IMR-90 (cell line): ENCODE measurements around the gene ALOXE3. TPM values are rescaled to one million over a fixed set of nuclear protein-coding genes. Genes with fewer than 3 reads are reported as not detected.

ENCODE experiments used
- ATAC-seq: fragments of 200-7000 bp; cut with Tn5 transposase; 2 replicates; pipeline ENCODE4 v1.9.1; 2020; ENCODE audit warnings: low read depth, mild to moderate bottlenecking, moderate library complexity
- BruUV-seq: library from RNA; stranded (reverse); fragments of 400-500 nt; replicated peaks from 2 replicates; lab custom pipeline; 2021; lab: Mats Ljungman, UMichigan
- CTCF ChIA-PET: fragments of 300-600 bp; formaldehyde crosslinking; extraction: SDS; loops from one replicate; lab custom pipeline; 2021; ENCODE audit warnings: antibody characterized with exemption; lab: Yijun Ruan, JAX
- POLR2A ChIA-PET: fragments of 300-600 bp; sonication (Branson Sonifier 250); formaldehyde crosslinking; loops from one replicate; lab custom pipeline; 2022; ENCODE audit warnings: antibody characterized with exemption; ENCODE audit not compliant: unreplicated experiment; lab: Charles Lee
- DNase-seq: peaks from one replicate; pipeline ENCODE4 v3.0.0; 2013
- H2AFZ ChIP-seq: replicated peaks from 2 replicates; pipeline ENCODE3; 2013; ENCODE audit warnings: low read length, mild to moderate bottlenecking; ENCODE audit not compliant: poor library complexity
- H2AK5ac ChIP-seq: 2 replicates; pipeline ENCODE4 v1.6.1; 2013; ENCODE audit warnings: low read depth, low read length, inconsistent platforms
- H2AK9ac ChIP-seq: replicated peaks from 2 replicates; pipeline ENCODE3; 2013; ENCODE audit warnings: mild to moderate bottlenecking, low read depth, low read length, moderate library complexity; ENCODE audit not compliant: poor library complexity
- H2BK120ac ChIP-seq: 2 replicates; pipeline ENCODE4 v1.6.1; 2013; ENCODE audit warnings: low read depth, low read length, inconsistent platforms
- H2BK15ac ChIP-seq: 3 replicates; pipeline ENCODE4 v1.6.1; 2013; ENCODE audit warnings: low read depth, low read length, inconsistent platforms
- H2BK20ac ChIP-seq: 2 replicates; pipeline ENCODE4 v1.6.1; 2013; ENCODE audit warnings: low read depth, mild to moderate bottlenecking, inconsistent platforms, low read length, moderate library complexity
- H2BK5ac ChIP-seq: 2 replicates; pipeline ENCODE4 v1.6.1; 2013; ENCODE audit warnings: mild to moderate bottlenecking, low read depth, low read length, inconsistent platforms; ENCODE audit not compliant: poor library complexity, severe bottlenecking
- H3K14ac ChIP-seq: replicated peaks from 2 replicates; pipeline ENCODE4 v1.6.1; 2013; ENCODE audit warnings: low read depth, low read length, inconsistent platforms
- H3K18ac ChIP-seq: 2 replicates; pipeline ENCODE4 v1.6.1; 2013; ENCODE audit warnings: low read depth, low read length, control low read depth
- H3K23ac ChIP-seq: 2 replicates; pipeline ENCODE4 v1.6.1; 2013; ENCODE audit warnings: low read depth, low read length, inconsistent platforms
- H3K27ac ChIP-seq: 2 replicates; pipeline ENCODE4 v1.5.1; 2013; ENCODE audit warnings: mild to moderate bottlenecking, control low read depth, low read length; ENCODE audit not compliant: insufficient read depth
- H3K27me3 ChIP-seq: 2 replicates; pipeline ENCODE4 v1.6.1; 2013; ENCODE audit warnings: low read length; ENCODE audit not compliant: control insufficient read depth, insufficient read depth
- H3K36me3 ChIP-seq: 2 replicates; pipeline ENCODE4 v1.6.1; 2013; ENCODE audit warnings: low read length, mixed read lengths; ENCODE audit not compliant: control insufficient read depth, insufficient read depth
- H3K4ac ChIP-seq: 2 replicates; pipeline ENCODE4 v1.6.1; 2013; ENCODE audit warnings: low read depth, low read length, inconsistent platforms
- H3K4me1 ChIP-seq: 2 replicates; pipeline ENCODE4 v1.6.1; 2013; ENCODE audit warnings: low read length, mixed read lengths; ENCODE audit not compliant: control insufficient read depth, insufficient read depth
- H3K4me2 ChIP-seq: 2 replicates; pipeline ENCODE4 v1.6.1; 2013; ENCODE audit warnings: low read depth, mild to moderate bottlenecking, control low read depth, low read length, moderate library complexity
- H3K4me3 ChIP-seq: 2 replicates; pipeline ENCODE4 v1.5.1; 2013; ENCODE audit warnings: low read depth, mild to moderate bottlenecking, control low read depth, low read length, moderate library complexity; ENCODE audit not compliant: insufficient read depth
- H3K56ac ChIP-seq: 2 replicates; pipeline ENCODE4 v1.6.1; 2013; ENCODE audit warnings: low read length, inconsistent platforms; ENCODE audit not compliant: insufficient read depth; ENCODE audit errors: extremely low read depth
- H3K79me1 ChIP-seq, 2 experiments: 2 replicates each; pipeline ENCODE4 v1.6.1; 2013; ENCODE audit warnings: low read length in 2 of 2, inconsistent platforms in 1 of 2, low read depth in 1 of 2
- H3K9ac ChIP-seq: 2 replicates; pipeline ENCODE4 v1.6.1; 2013; ENCODE audit warnings: low read depth, low read length, control low read depth
- H3K9me1 ChIP-seq: 2 replicates; pipeline ENCODE4 v1.6.1; 2013; ENCODE audit warnings: low read length, inconsistent platforms; ENCODE audit not compliant: insufficient read depth
- H3K9me3 ChIP-seq: 2 replicates; pipeline ENCODE4 v1.6.1; 2013; ENCODE audit warnings: low read length; ENCODE audit not compliant: control insufficient read depth, insufficient read depth
- H4K20me1 ChIP-seq: 2 replicates; pipeline ENCODE4 v1.6.1; 2013; ENCODE audit warnings: low read length, inconsistent platforms; ENCODE audit not compliant: insufficient read depth
- H4K5ac ChIP-seq: 2 replicates; pipeline ENCODE4 v1.6.1; 2013; ENCODE audit warnings: mild to moderate bottlenecking, low read depth, low read length, control low read depth
- H4K8ac ChIP-seq, 2 experiments: 2 replicates each; pipeline ENCODE4 v1.6.1; 2013; ENCODE audit warnings: low read depth in 2 of 2, low read length in 2 of 2, control low read depth in 1 of 2, inconsistent platforms in 1 of 2
- H4K91ac ChIP-seq: 2 replicates; pipeline ENCODE4 v1.6.1; 2013; ENCODE audit warnings: low read depth, low read length, inconsistent platforms; ENCODE audit not compliant: insufficient read depth
- BHLHE40 ChIP-seq: fragments of 150-350 bp; IDR thresholded peaks from 2 replicates; pipeline ENCODE4 v1.6.1; 2016; ENCODE audit warnings: mild to moderate bottlenecking, low read depth, low read length
- CHD1 ChIP-seq: IDR thresholded peaks from 2 replicates; pipeline ENCODE4 v1.6.1; 2012; ENCODE audit warnings: low read depth, low read length, improper control_type of control experiment
- CTCF ChIP-seq: conservative IDR thresholded peaks from 2 replicates; pipeline ENCODE4 v1.5.1; 2012; ENCODE audit warnings: mild to moderate bottlenecking, low read depth, low read length, improper control_type of control experiment
- ELK1 ChIP-seq: fragments of 150-350 bp; IDR thresholded peaks from 2 replicates; pipeline ENCODE4 v1.6.1; 2016; ENCODE audit warnings: low read depth, mild to moderate bottlenecking, low read length, moderate library complexity, borderline replicate concordance
- FOS ChIP-seq: fragments of 150-350 bp; IDR thresholded peaks from 2 replicates; pipeline ENCODE4 v1.6.1; 2016; ENCODE audit warnings: low read depth, low read length
- MAZ ChIP-seq: IDR thresholded peaks from 2 replicates; pipeline ENCODE4 v1.6.1; 2012; ENCODE audit warnings: low read depth, mild to moderate bottlenecking, low read length, improper control_type of control experiment, moderate library complexity, borderline replicate concordance
- MXI1 ChIP-seq: IDR thresholded peaks from 2 replicates; pipeline ENCODE4 v1.6.1; 2012; ENCODE audit warnings: low read depth, mild to moderate bottlenecking, low read length, moderate library complexity, borderline replicate concordance
- NFE2L2 ChIP-seq: fragments of 150-350 bp; IDR thresholded peaks from 2 replicates; pipeline ENCODE4 v1.6.1; 2016; ENCODE audit warnings: low read depth, mild to moderate bottlenecking, low read length
- POLR2A ChIP-seq: IDR thresholded peaks from 2 replicates; pipeline ENCODE4 v1.6.1; 2012; ENCODE audit warnings: mild to moderate bottlenecking, low read depth, low read length
- RAD21 ChIP-seq: IDR thresholded peaks from 2 replicates; pipeline ENCODE4 v1.6.1; 2012; ENCODE audit warnings: low read length, improper control_type of control experiment
- RCOR1 ChIP-seq: IDR thresholded peaks from 2 replicates; pipeline ENCODE4 v1.6.1; 2012; ENCODE audit warnings: mild to moderate bottlenecking, low read length, improper control_type of control experiment; ENCODE audit not compliant: insufficient replicate concordance
- RFX5 ChIP-seq: IDR thresholded peaks from 2 replicates; pipeline ENCODE4 v1.8.0; 2012; ENCODE audit warnings: low read depth, mild to moderate bottlenecking, low read length, moderate library complexity
- SMC3 ChIP-seq: fragments of 150-350 bp; IDR thresholded peaks from 2 replicates; pipeline ENCODE4 v1.6.1; 2016; ENCODE audit warnings: low read depth, mild to moderate bottlenecking, antibody characterized with exemption, low read length, moderate library complexity
- USF2 ChIP-seq: fragments of 150-350 bp; IDR thresholded peaks from 2 replicates; pipeline ENCODE4 v1.6.1; 2017; ENCODE audit warnings: mild to moderate bottlenecking, antibody characterized with exemption, low read length, low read depth
- WGBS, 2 experiments: methylation state at CpG; one replicate each; pipeline versions ENCODE4 v1.1.5 to v1.1.7; 2013; ENCODE audit warnings: missing lambda C conversion rate in 2 of 2; ENCODE audit not compliant: insufficient read length in 1 of 2; ENCODE audit errors: extremely low coverage in 2 of 2; 5-methylcytosine and 5-hydroxymethylcytosine counted together
- dilution Hi-C: fragments of 300-500 bp; cut with HindIII; formaldehyde crosslinking; loops from one replicate; pipeline ENCODE4 v1.14.3; 2018; ENCODE audit warnings: low sequenced_read_pairs; ENCODE audit not compliant: unreplicated experiment
- in situ Hi-C: fragments of 300-500 bp; cut with MboI; formaldehyde crosslinking; loops from 3 replicates; pipeline ENCODE4 v1.14.3; 2019; ENCODE audit warnings: low sequenced_read_pairs, inconsistent platforms, mixed read lengths
- intact Hi-C: fragments of 100-400 bp; cut with micrococcal nuclease; formaldehyde crosslinking; loops from 2 replicates; pipeline ENCODE4 v1.10.0; 2022
- polyA plus RNA-seq, 3 experiments: library from polyadenylated mRNA; depleted of rRNA; stranded (reverse); fragments of >200 nt; gene quantifications; 2 replicates each; pipeline ENCODE4 v1.2.3, GENCODE V29; 2012; ENCODE audit warnings: low replicate concordance in 1 of 3
- total RNA-seq: library from RNA; depleted of rRNA; stranded (reverse); fragments of >200 nt; gene quantifications from 2 replicates; pipeline ENCODE4 v1.2.3, GENCODE V29; 2012

Gene ALOXE3
- total and polyA plus RNA-seq, 2 of the 4 experiments (the other 2 are of a cell fraction) = under 0.01 to 0.26 TPM

- dilution Hi-C loops (no loop called here), in situ Hi-C loops (loop anchor here (25.0 kb wide), 1 partner anchor 915 kb away; the partner anchor contains the start of genes DVL2, GABARAP and PHF23), intact Hi-C loops (no loop called here)
- 2% methylated on average over 26 of the region's 42 CpGs; no CpG with 5 or more reads in 1 of the 2 experiments for WGBS, 2 experiments
- CTCF ChIA-PET = no interaction called here
- Histone ChIP-seq H3K4ac (peak within 1 kb of the TSS; percentile 86), H4K8ac (peak within 1 kb of the TSS in 1 of 2 experiments; percentile 78; a peak in 1 of 4 replicates), H3K4me2 (peak within 1 kb of the TSS; percentile 96), H2AK9ac (peak within 1 kb of the TSS; percentile 90), H4K20me1 (peaks cover 9% of the 10 kb centered on the region), H3K79me1 (peaks cover 3 to 37% of the 10 kb centered on the region in 2 experiments; a peak in 2 of 4 replicates), H2BK20ac (0 out of 2 replicates have a peak within 1 kb of the TSS, but pooled peaks have one; percentile 45), H3K27me3 (no peaks in the 10 kb centered on the region), H3K4me3 (peak within 1 kb of the TSS; percentile 59), H4K91ac (peak within 1 kb of the TSS; percentile 52), H2AK5ac (peak within 1 kb of the TSS; percentile 90), H3K36me3 (peaks cover 21% of the 10 kb centered on the region), H3K23ac (peak within 1 kb of the TSS; percentile 79), H3K9ac (peak within 1 kb of the TSS; percentile 76), H2BK5ac (peak within 1 kb of the TSS; percentile 61), H2BK15ac (peak within 1 kb of the TSS; percentile 60; the same call in 2 of the 3 replicates), H3K18ac (peak within 1 kb of the TSS; percentile 24; the same call in 1 of the 2 replicates), H2BK120ac (peak within 1 kb of the TSS; percentile 41), H3K27ac (peak within 1 kb of the TSS; percentile 73), H3K56ac (no peak within 1 kb of the TSS; the same call in 1 of the 2 replicates), H2AFZ (peak within 1 kb of the TSS; percentile 88), H3K9me1 (peaks cover 22% of the 10 kb centered on the region), H3K9me3 (no peaks in the 10 kb centered on the region), H4K5ac (peak within 1 kb of the TSS; percentile 9), H3K14ac (peak within 1 kb of the TSS; percentile 74), H3K4me1 (peaks cover 23% of the 10 kb centered on the region)
- POLR2A ChIA-PET = no interaction called here
- DNase-seq (peak; percentile 93), ATAC-seq (peak; percentile 36)
- BruUV-seq = TSS peak; percentile 36
- TF ChIP-seq RCOR1 (no peak), POLR2A (peak; percentile 93), CHD1 (peak; percentile 90; the same call in 1 of the 2 replicates), MAZ (peak; percentile 97), MXI1 (no peak), FOS (peak; percentile 42; the same call in 1 of the 2 replicates), SMC3 (no peak), ELK1 (no peak), CTCF (no peak), NFE2L2 (0 out of 2 replicates have a peak, but pooled peaks have one; percentile 8), RAD21 (no peak), USF2 (peak; percentile 76), RFX5 (peak; percentile 53; the same call in 1 of the 2 replicates), BHLHE40 (peak; percentile 89)
These were observed 33.9 kb upstream of the ALOXE3 start, which contains the start of gene PER1 for GRCh38 chr17:8152112-8152775. TSS of gene PER1 (minus strand) at chr17:8152404. CDS start at chr17:8150706, 1,698 bp downstream.
